ENCODE data around the gene CSNK1D. TPM values are rescaled to one million over a fixed set of nuclear protein-coding genes. Genes with fewer than 3 reads are reported as not detected.
A peak's percentile ranks its signal among the peaks of the same experiment; 100 is the strongest.

CSNK1D gene
- total RNA-seq, 1 experiment from 2014 or later, result 234 TPM

DNA sequence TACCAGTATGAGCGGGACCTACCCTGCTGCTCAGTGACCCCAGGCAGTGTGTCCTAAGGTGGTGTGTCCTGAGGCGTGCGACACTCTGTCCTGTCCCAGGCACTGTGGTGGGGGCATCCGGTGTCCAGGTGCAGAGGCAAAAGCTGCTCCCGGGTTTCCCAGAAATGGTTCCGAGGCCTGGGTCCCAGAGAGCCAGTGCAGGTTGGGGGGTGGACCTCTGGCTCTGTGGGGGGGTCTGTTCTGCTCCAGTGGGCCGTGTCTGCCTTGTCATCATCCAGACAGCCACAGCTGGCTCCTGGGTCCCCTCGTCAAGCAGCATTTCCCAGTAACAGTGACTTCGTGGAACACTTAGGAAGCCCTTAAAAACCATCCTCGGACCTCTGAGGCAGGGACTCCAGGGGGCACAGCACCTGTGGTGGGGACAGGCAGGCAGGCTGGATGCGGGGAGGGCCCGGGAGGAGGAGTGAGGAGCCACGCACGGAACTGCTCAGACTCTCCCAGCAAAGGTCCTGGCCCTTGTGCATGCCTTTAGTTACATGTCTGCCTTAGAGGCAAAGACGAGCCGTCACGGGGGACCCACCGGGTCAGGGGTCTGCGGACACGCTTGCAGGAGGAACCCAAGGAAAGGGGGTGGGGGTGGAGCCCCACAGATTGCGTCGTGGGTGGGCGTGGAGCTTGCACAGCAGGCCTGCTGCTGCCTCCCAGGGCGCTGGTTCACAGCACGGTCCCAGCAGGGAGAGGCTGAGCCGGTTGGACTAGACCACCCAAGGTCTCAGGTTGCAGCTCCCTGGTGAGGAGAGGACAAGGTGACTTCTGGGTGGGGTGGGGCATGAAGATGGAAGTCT, 39.1 kb downstream of the CSNK1D start:
- Histone ChIP-seq H3K27ac (ENCODE audit: low read length) (peak overlapping the region; percentile 94), H3K4me3 (ENCODE audit: low read depth in 2 of 2, low read length in 2 of 2) (peak overlapping the region in 1 of 2 experiments; percentile 24; a peak in 3 of 4 replicates), H3K27me3 (ENCODE audit: control insufficient read depth, insufficient read depth, low read length) (no peaks in the 10 kb centered on the region), H3K36me3 (ENCODE audit: control insufficient read depth, insufficient read depth, low read length) (peaks cover 12% of the 10 kb centered on the region), H3K9me3 (ENCODE audit: control insufficient read depth, insufficient read depth, low read depth, low read length) (no peaks in the 10 kb centered on the region), H3K4me1 (ENCODE audit: control insufficient read depth, insufficient read depth, low read length) (peaks cover 75% of the 10 kb centered on the region)
- in situ Hi-C loops (cut with HindIII; ENCODE audit: low pct_unique_long_range_greater_than_20kb, low sequenced_read_pairs), result no loop called here
- intact Hi-C loops (cut with micrococcal nuclease; ENCODE audit: unreplicated experiment), result loop anchor here (10.0 kb wide), 1 partner anchor 130 kb away; no protein-coding TSS in a partner anchor
- ChIA-PET CTCF (interaction anchor here (0.6 kb wide), 2 partner anchors 39 to 290 kb away, joined by 3 read pairs; no protein-coding TSS in a partner anchor), POLR2A (no interaction called here)
- BruUV-seq (replicated peaks), result TSS peak; percentile 12
- ATAC-seq (no peak), DNase-seq (ENCODE audit: low read depth, low spot score) (no peak)
- TF ChIP-seq SIN3A (IDR thresholded peaks at IDR 0.05; ENCODE audit: borderline replicate concordance, insufficient read depth, low read depth, low read length) (no peak), POLR2AphosphoS5 (IDR thresholded peaks at IDR 0.05; ENCODE audit: low read depth, low read length) (0 out of 2 replicates have a peak, but pooled peaks have one; percentile 20)
- TF ChIP-seq, protein P1, sequence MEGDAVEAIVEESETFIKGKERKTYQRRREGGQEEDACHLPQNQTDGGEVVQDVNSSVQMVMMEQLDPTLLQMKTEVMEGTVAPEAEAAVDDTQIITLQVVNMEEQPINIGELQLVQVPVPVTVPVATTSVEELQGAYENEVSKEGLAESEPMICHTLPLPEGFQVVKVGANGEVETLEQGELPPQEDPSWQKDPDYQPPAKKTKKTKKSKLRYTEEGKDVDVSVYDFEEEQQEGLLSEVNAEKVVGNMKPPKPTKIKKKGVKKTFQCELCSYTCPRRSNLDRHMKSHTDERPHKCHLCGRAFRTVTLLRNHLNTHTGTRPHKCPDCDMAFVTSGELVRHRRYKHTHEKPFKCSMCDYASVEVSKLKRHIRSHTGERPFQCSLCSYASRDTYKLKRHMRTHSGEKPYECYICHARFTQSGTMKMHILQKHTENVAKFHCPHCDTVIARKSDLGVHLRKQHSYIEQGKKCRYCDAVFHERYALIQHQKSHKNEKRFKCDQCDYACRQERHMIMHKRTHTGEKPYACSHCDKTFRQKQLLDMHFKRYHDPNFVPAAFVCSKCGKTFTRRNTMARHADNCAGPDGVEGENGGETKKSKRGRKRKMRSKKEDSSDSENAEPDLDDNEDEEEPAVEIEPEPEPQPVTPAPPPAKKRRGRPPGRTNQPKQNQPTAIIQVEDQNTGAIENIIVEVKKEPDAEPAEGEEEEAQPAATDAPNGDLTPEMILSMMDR (IDR thresholded peaks at IDR 0.05), result no peak

GRCh38 chr17:82232876-82233785, 40.4 kb downstream of the CSNK1D start:
- intact Hi-C loops (cut with micrococcal nuclease; ENCODE audit: unreplicated experiment), result loop anchor here (10.0 kb wide), 1 partner anchor 128 kb away; no protein-coding TSS in a partner anchor
- H3K4me1 ChIP-seq (ENCODE audit: control insufficient read depth, insufficient read depth, low read length), result peaks cover 65% of the 10 kb centered on the region

More at GRCh38 chr17:82232876-82233785, 40.4 kb downstream of the CSNK1D start:
- Histone ChIP-seq H3K27me3 (ENCODE audit: control insufficient read depth, insufficient read depth, low read length) (no peaks in the 10 kb centered on the region), H3K4me3 (ENCODE audit: low read depth in 2 of 2, low read length in 2 of 2) (peak overlapping the region in 1 of 2 experiments; percentile 26; a peak in 2 of 4 replicates), H3K27ac (ENCODE audit: low read length) (peak overlapping the region; percentile 94), H3K36me3 (ENCODE audit: control insufficient read depth, insufficient read depth, low read length) (peaks cover 17% of the 10 kb centered on the region), H3K9me3 (ENCODE audit: control insufficient read depth, insufficient read depth, low read depth, low read length) (no peaks in the 10 kb centered on the region)
- in situ Hi-C loops (cut with HindIII; ENCODE audit: low pct_unique_long_range_greater_than_20kb, low sequenced_read_pairs), result no loop called here
- BruUV-seq (replicated peaks), result no TSS peak
- POLR2A ChIA-PET, result interaction anchor here (0.6 to 0.7 kb wide), 2 partner anchors 276 to 362 kb away, joined by 3 to 9 read pairs; no protein-coding TSS in a partner anchor
- DNase-seq (ENCODE audit: low read depth, low spot score) (no peak), ATAC-seq (no peak)
- CTCF ChIA-PET, result interaction anchor here (0.6 kb wide), 1 partner anchor 288 kb away, joined by 3 read pairs; no protein-coding TSS in a partner anchor
- TF ChIP-seq POLR2AphosphoS5 (IDR thresholded peaks at IDR 0.05; ENCODE audit: low read depth, low read length) (peak; percentile 21; the same call in 1 of the 2 replicates), TCF7L2 (IDR thresholded peaks at IDR 0.05; ENCODE audit: low read depth, low read length) (no peak), SIN3A (IDR thresholded peaks at IDR 0.05; ENCODE audit: borderline replicate concordance, insufficient read depth, low read depth, low read length) (no peak)
- TF ChIP-seq, protein P2, sequence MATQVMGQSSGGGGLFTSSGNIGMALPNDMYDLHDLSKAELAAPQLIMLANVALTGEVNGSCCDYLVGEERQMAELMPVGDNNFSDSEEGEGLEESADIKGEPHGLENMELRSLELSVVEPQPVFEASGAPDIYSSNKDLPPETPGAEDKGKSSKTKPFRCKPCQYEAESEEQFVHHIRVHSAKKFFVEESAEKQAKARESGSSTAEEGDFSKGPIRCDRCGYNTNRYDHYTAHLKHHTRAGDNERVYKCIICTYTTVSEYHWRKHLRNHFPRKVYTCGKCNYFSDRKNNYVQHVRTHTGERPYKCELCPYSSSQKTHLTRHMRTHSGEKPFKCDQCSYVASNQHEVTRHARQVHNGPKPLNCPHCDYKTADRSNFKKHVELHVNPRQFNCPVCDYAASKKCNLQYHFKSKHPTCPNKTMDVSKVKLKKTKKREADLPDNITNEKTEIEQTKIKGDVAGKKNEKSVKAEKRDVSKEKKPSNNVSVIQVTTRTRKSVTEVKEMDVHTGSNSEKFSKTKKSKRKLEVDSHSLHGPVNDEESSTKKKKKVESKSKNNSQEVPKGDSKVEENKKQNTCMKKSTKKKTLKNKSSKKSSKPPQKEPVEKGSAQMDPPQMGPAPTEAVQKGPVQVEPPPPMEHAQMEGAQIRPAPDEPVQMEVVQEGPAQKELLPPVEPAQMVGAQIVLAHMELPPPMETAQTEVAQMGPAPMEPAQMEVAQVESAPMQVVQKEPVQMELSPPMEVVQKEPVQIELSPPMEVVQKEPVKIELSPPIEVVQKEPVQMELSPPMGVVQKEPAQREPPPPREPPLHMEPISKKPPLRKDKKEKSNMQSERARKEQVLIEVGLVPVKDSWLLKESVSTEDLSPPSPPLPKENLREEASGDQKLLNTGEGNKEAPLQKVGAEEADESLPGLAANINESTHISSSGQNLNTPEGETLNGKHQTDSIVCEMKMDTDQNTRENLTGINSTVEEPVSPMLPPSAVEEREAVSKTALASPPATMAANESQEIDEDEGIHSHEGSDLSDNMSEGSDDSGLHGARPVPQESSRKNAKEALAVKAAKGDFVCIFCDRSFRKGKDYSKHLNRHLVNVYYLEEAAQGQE (IDR thresholded peaks at IDR 0.05; ENCODE audit: insufficient read depth in 1 of 2, low read depth in 2 of 2, low read length in 1 of 2), result no peak
- TF ChIP-seq, protein P1 (IDR thresholded peaks at IDR 0.05), result no peak

All from Panc1 (cell line).